Measurements from ENCODE around the gene FBXL16.

Gene FBXL16

GRCh38 chr16:706189-707061, 824 bp upstream of the FBXL16 start:
- Histone ChIP-seq H3K79me2 (ENCODE audit: insufficient read depth, low read length) (no peaks in the 10 kb centered on the region), H3K4me1 (ENCODE audit: insufficient read depth, low read length, poor library complexity, severe bottlenecking) (no peaks in the 10 kb centered on the region), H4K20me1 (ENCODE audit: insufficient read depth, low read length, poor library complexity, severe bottlenecking) (no peaks in the 10 kb centered on the region), H3K4me2 (ENCODE audit: low read depth, low read length, poor library complexity, severe bottlenecking) (no peak overlapping the region), H3K36me3 (ENCODE audit: insufficient read depth, low read length) (no peaks in the 10 kb centered on the region), H3K9me2 (replicated peaks; ENCODE audit: low read depth, low read length) (no peaks in the 10 kb centered on the region), H2AFZ (ENCODE audit: low read length) (no peak overlapping the region), H3K9ac (ENCODE audit: low read depth, low read length, poor library complexity, severe bottlenecking) (no peak overlapping the region), H3K27me3 (ENCODE audit: insufficient read depth, low read length, poor library complexity, severe bottlenecking) (no peaks in the 10 kb centered on the region), H3F3A (ENCODE audit: low read depth) (no peaks in the 10 kb centered on the region), H3K4me3 (ENCODE audit: low read length, poor library complexity, severe bottlenecking) (no peak overlapping the region), H3K9me3 (ENCODE audit: insufficient read depth, low read depth, low read length) (no peaks in the 10 kb centered on the region)
- no peak for TF ChIP-seq EZH2phosphoT487 (IDR thresholded peaks at IDR 0.05; ENCODE audit: borderline replicate concordance)
- TF ChIP-seq, protein P1, sequence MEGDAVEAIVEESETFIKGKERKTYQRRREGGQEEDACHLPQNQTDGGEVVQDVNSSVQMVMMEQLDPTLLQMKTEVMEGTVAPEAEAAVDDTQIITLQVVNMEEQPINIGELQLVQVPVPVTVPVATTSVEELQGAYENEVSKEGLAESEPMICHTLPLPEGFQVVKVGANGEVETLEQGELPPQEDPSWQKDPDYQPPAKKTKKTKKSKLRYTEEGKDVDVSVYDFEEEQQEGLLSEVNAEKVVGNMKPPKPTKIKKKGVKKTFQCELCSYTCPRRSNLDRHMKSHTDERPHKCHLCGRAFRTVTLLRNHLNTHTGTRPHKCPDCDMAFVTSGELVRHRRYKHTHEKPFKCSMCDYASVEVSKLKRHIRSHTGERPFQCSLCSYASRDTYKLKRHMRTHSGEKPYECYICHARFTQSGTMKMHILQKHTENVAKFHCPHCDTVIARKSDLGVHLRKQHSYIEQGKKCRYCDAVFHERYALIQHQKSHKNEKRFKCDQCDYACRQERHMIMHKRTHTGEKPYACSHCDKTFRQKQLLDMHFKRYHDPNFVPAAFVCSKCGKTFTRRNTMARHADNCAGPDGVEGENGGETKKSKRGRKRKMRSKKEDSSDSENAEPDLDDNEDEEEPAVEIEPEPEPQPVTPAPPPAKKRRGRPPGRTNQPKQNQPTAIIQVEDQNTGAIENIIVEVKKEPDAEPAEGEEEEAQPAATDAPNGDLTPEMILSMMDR (conservative IDR thresholded peaks at IDR 0.05; ENCODE audit: low read length) = no peak

DNA sequence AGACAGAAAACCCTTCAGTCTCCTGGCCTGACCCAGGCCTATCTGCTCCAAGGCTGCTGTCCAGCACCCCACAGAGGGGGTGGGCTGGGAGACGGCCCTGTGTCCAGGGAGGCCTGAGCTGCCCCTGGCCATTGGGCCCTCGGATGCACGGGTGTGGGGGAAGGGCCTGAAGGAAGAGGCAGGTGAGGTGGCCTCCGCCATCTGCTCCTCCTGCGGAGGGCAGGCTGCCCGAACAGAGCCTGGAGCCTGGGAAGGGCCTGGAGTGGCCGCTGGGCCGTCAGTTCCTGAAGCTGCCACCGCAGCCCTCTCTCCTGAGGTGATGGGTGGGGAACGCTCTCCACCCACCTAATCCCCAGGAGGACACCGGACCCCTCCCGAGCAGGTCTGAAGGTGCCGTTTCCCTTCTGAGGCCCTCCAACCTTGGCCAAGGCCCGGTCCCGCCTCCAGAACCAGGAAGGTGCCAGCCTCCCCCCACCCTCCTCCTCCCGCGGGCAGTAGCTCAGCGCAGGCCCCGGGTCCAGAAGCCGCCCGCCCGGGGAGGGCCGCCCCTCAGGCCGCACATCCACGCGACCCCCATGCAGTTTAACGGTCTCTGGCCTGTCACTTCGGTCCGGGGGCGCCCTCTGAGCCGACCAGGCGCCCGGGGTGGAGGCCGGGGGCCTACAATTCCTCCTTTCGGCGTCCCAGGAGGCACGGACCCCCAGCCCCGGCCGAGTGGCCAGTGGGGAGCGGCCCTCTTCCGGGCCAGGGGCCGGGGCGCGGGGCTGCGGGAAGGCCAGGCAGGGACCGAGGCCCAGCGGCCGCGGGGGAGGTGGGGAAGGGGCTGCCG, 835 bp downstream of the FBXL16 start:
- H3F3A ChIP-seq (ENCODE audit: low read depth) = no peaks in the 10 kb centered on the region
- no peaks in the 10 kb centered on the region for H3K4me1 ChIP-seq (ENCODE audit: insufficient read depth, low read length, poor library complexity, severe bottlenecking)
- H3K9ac ChIP-seq (ENCODE audit: low read depth, low read length, poor library complexity, severe bottlenecking) = no peak overlapping the region
- no peaks in the 10 kb centered on the region for H3K9me2 ChIP-seq (replicated peaks; ENCODE audit: low read depth, low read length)
- no peak overlapping the region for H3K4me2 ChIP-seq (ENCODE audit: low read depth, low read length, poor library complexity, severe bottlenecking)
- H3K9me3 ChIP-seq (ENCODE audit: insufficient read depth, low read depth, low read length) = no peaks in the 10 kb centered on the region
- H3K4me3 ChIP-seq (ENCODE audit: low read length, poor library complexity, severe bottlenecking) = no peak overlapping the region
- H2AFZ ChIP-seq (ENCODE audit: low read length) = no peak overlapping the region
- no peaks in the 10 kb centered on the region for H4K20me1 ChIP-seq (ENCODE audit: insufficient read depth, low read length, poor library complexity, severe bottlenecking)
- no peak for TF ChIP-seq EZH2phosphoT487 (IDR thresholded peaks at IDR 0.05; ENCODE audit: borderline replicate concordance)
- TF ChIP-seq, protein P1 (conservative IDR thresholded peaks at IDR 0.05; ENCODE audit: low read length) = no peak
- no peaks in the 10 kb centered on the region for H3K36me3 ChIP-seq (ENCODE audit: insufficient read depth, low read length)
- H3K79me2 ChIP-seq (ENCODE audit: insufficient read depth, low read length) = no peaks in the 10 kb centered on the region
- no peaks in the 10 kb centered on the region for H3K27me3 ChIP-seq (ENCODE audit: insufficient read depth, low read length, poor library complexity, severe bottlenecking)

DNA sequence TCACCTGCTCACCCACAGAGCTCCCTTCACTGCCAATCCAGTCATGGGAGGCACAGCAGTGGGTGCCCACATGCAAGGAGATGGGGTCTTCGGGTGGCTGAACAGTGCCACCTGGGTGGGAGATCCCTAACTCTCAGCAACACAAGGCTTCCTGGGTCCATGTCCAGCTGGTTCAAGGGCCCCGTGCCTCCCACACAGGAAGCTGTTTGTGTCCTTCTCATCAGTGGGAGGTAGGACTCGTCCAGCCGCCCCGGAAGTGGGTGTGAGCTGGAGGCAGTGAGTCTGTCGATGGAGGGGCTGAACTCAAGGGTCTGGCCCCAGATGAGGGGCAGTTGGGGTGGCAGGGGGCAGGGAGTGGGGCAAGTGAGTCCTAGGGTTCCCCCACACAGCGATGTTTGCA, 1.6 kb downstream of the FBXL16 start:
- Histone ChIP-seq H4K20me1 (ENCODE audit: insufficient read depth, low read length, poor library complexity, severe bottlenecking) (no peaks in the 10 kb centered on the region), H3K4me1 (ENCODE audit: insufficient read depth, low read length, poor library complexity, severe bottlenecking) (no peaks in the 10 kb centered on the region), H3K9me3 (ENCODE audit: insufficient read depth, low read depth, low read length) (no peaks in the 10 kb centered on the region), H3K4me3 (ENCODE audit: low read length, poor library complexity, severe bottlenecking) (no peak overlapping the region), H3K9me2 (replicated peaks; ENCODE audit: low read depth, low read length) (no peaks in the 10 kb centered on the region), H3F3A (ENCODE audit: low read depth) (no peaks in the 10 kb centered on the region), H3K36me3 (ENCODE audit: insufficient read depth, low read length) (no peaks in the 10 kb centered on the region), H3K27me3 (ENCODE audit: insufficient read depth, low read length, poor library complexity, severe bottlenecking) (no peaks in the 10 kb centered on the region), H3K79me2 (ENCODE audit: insufficient read depth, low read length) (no peaks in the 10 kb centered on the region), H3K9ac (ENCODE audit: low read depth, low read length, poor library complexity, severe bottlenecking) (no peak overlapping the region), H2AFZ (ENCODE audit: low read length) (no peak overlapping the region), H3K4me2 (ENCODE audit: low read depth, low read length, poor library complexity, severe bottlenecking) (no peak overlapping the region)
- no peak for TF ChIP-seq EZH2phosphoT487 (IDR thresholded peaks at IDR 0.05; ENCODE audit: borderline replicate concordance)
- TF ChIP-seq, protein P1 (conservative IDR thresholded peaks at IDR 0.05; ENCODE audit: low read length) = no peak

Data from Loucy (cell line).